ENCODE results near the gene GARIN5A. TPM values are rescaled to one million over a fixed set of nuclear protein-coding genes. Genes with fewer than 3 reads are reported as not detected.
A peak's percentile ranks its signal among the peaks of the same experiment; 100 is the strongest.

Gene GARIN5A
- total and polyA plus RNA-seq, 9 of the 15 experiments (the other 6 are each of a cell fraction or from before 2014, with no cell fraction given) = 0.10 to 0.82 (median 0.23) TPM; not detected in 2

- no peak for TF ChIP-seq GTF3C2 (IDR thresholded peaks at IDR 0.05; ENCODE audit: borderline replicate concordance, extremely low read depth, insufficient read length)
- TF ChIP-seq, protein P1, sequence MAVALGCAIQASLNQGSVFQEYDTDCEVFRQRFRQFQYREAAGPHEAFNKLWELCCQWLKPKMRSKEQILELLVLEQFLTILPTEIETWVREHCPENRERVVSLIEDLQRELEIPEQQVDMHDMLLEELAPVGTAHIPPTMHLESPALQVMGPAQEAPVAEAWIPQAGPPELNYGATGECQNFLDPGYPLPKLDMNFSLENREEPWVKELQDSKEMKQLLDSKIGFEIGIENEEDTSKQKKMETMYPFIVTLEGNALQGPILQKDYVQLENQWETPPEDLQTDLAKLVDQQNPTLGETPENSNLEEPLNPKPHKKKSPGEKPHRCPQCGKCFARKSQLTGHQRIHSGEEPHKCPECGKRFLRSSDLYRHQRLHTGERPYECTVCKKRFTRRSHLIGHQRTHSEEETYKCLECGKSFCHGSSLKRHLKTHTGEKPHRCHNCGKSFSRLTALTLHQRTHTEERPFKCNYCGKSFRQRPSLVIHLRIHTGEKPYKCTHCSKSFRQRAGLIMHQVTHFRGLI (CRISPR knock-in tag; IDR thresholded peaks at IDR 0.05) = no peak
- 0 out of 2 replicates have a peak, but pooled peaks have one; percentile 77 for TF ChIP-seq ZNF444 (CRISPR knock-in tag; IDR thresholded peaks at IDR 0.05)
- TF ChIP-seq, protein P2, sequence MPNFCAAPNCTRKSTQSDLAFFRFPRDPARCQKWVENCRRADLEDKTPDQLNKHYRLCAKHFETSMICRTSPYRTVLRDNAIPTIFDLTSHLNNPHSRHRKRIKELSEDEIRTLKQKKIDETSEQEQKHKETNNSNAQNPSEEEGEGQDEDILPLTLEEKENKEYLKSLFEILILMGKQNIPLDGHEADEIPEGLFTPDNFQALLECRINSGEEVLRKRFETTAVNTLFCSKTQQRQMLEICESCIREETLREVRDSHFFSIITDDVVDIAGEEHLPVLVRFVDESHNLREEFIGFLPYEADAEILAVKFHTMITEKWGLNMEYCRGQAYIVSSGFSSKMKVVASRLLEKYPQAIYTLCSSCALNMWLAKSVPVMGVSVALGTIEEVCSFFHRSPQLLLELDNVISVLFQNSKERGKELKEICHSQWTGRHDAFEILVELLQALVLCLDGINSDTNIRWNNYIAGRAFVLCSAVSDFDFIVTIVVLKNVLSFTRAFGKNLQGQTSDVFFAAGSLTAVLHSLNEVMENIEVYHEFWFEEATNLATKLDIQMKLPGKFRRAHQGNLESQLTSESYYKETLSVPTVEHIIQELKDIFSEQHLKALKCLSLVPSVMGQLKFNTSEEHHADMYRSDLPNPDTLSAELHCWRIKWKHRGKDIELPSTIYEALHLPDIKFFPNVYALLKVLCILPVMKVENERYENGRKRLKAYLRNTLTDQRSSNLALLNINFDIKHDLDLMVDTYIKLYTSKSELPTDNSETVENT (CRISPR knock-in tag; IDR thresholded peaks at IDR 0.05) = no peak
- TF ChIP-seq ZNF740 (CRISPR knock-in tag; IDR thresholded peaks at IDR 0.05) = peak; percentile 99
- TF ChIP-seq ZNF740 (tag; IDR thresholded peaks at IDR 0.05) = peak in 1 of 2 experiments; percentile 86; a peak in 2 of 4 replicates
- TF ChIP-seq FOSL1 (tag; conservative IDR thresholded peaks at IDR 0.05) = no peak
- no peak for TF ChIP-seq NCOA1 (IDR thresholded peaks at IDR 0.05; ENCODE audit: low read depth)
- no peak for TF ChIP-seq PRPF4 (IDR thresholded peaks at IDR 0.05; ENCODE audit: insufficient read depth, low read depth, low read length, poor library complexity, severe bottlenecking)
- TF ChIP-seq SMAD4 (CRISPR knock-in tag; conservative IDR thresholded peaks at IDR 0.05) = peak; percentile 80
- no peak for TF ChIP-seq NR2C1 (IDR thresholded peaks at IDR 0.05)
- TF ChIP-seq NR2C1 (tag; IDR thresholded peaks at IDR 0.05) = no peak
- TF ChIP-seq ZBTB7A (IDR thresholded peaks at IDR 0.05; ENCODE audit: borderline replicate concordance, control insufficient read depth, low read depth, low read length) = peak; percentile 94
- TF ChIP-seq ATF7 (IDR thresholded peaks at IDR 0.05) = peak; percentile 42; the same call in 1 of the 2 replicates
- 0 out of 2 replicates have a peak, but pooled peaks have one; percentile 14 for TF ChIP-seq HCFC1 (IDR thresholded peaks at IDR 0.05; ENCODE audit: low read depth, low read length)
- TF ChIP-seq HMGN3 (IDR thresholded peaks at IDR 0.05; ENCODE audit: borderline replicate concordance, extremely low read depth, insufficient read length, low read depth, low read length) = peak; percentile 56
- peak; percentile 78 for TF ChIP-seq MEF2D (tag; conservative IDR thresholded peaks at IDR 0.05; ENCODE audit: low read depth)
- TF ChIP-seq DPF2 (IDR thresholded peaks at IDR 0.05) = peak; percentile 67
- TF ChIP-seq POLR2AphosphoS5 (IDR thresholded peaks at IDR 0.05; ENCODE audit: control insufficient read depth, insufficient read depth, low read depth, low read length) = peak; percentile 70
- TF ChIP-seq ARID2 (IDR thresholded peaks at IDR 0.05) = no peak
These were observed 23.6 kb upstream of the GARIN5A start (continued) for GRCh38 chr19:50500060-50500752.
